HG02970 (cell line): ENCODE measurements around the gene MEIS3.
"Not testable (repeated sequence)": the region's sequence is repeated elsewhere in the genome, so short reads cannot be mapped to it uniquely, and the experiment has no call there.

ENCODE experiments used
- ATAC-seq: cut with Tn5 transposase; IDR thresholded peaks from one replicate; pipeline ENCODE4 v1.9.1; 2021; ENCODE audit warnings: mild to moderate bottlenecking, moderate library complexity, moderate number of reproducible peaks; ENCODE audit not compliant: unreplicated experiment, low FRiP score

Gene MEIS3

DNA sequence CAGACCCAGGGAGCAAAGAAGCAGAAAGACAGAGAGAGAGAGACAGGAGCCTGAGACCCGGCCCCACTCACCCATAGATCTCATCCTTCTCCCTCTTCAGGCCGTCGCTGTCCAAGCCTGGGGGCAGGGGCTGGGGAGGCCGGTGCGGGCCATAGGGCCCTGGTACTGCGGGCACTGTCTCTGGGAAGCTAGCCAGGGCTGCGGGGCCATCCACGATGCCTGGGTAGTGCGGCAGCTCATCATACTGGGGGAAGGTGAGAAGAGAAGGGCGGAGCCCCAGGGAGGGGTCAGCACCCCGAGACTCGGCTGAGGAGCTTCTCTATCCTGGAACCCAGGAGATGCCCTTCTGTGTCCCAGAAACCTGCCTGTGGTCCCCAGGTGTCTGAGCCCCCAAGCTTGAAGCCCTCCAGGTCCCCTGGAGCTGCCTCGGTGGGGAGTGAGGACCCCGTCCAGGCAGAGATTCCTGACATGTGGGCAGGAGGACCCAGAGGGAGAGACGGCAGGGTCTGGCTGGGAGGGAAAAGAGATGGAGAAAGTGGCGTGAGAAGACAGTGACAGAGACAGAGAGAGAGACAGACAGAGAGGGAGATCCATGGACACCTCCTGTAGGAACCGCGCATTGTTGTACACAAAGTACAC, 2.1 kb downstream of the MEIS3 start:
- no peak for ATAC-seq

DNA sequence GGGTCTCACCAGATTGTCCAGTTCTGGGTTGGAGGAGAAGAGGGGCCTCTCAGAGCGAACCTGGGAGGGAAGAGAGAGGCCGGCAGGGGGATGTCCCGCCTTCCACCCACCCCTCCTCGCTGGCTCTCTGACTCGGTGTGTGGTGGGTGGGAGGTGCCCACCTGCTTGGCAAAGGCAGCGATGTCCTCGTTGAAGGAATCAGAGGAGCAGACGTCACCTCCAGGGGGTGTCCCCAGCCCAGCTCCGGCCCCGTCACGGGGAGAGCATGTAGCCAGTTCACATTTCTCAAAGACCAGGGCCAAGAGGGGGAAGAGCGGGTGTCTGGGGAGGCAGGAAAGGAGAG, 2.7 kb downstream of the MEIS3 start:
- ATAC-seq: no peak

DNA sequence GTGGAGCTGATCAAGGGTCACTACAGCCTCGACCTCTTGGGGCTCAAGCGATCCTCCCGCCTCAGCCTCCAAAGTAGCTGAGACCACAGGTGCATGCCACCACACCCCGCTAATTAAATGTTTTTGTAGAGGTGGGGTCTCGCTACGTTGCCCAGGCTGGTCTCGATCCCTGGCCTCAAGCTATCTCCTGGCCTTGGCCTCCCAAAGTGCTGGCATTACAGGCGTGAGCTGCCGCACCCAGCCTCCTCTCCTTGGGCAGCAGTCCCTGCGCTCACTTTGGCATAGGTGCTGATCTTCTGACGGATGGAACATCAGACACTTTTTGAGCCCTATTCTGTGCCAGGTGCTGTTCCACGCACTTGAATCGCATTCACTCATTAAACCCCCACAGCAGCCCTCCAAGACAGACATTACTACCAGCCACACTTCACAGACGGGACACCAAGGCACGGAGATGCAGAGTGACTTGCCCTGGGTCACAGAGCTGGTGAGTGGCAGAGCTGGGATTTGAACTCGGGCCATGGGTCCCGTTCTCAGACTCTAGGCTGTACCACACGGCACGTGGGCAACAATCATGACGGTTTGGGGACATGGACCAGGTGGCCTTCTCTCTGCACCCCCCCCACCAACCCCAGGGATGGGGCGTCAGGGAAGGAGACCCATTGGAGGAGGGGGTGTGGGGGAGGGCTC, 3.2 kb downstream of the MEIS3 start:
- no peak for ATAC-seq

DNA sequence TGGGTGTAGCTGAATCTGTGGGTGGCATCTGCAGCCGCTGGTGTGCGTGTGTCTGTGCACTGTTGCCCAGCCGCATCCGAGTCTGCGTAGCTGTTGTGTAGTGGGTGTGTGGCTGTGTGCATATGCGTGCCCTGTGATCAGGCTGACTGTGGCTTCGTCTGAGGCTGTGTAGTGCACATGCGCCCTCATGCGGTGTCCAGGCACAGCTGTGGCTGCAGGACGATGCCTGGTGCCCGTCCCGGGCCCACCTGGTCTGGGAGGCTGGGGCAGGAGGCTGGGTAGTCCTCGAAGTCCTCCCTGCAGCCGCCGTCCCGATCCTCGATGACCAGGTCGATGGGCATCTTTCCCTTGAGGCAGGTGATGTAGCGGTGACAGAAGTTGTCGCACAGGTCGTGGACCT, 4.9 kb downstream of the MEIS3 start:
- ATAC-seq: no peak

DNA sequence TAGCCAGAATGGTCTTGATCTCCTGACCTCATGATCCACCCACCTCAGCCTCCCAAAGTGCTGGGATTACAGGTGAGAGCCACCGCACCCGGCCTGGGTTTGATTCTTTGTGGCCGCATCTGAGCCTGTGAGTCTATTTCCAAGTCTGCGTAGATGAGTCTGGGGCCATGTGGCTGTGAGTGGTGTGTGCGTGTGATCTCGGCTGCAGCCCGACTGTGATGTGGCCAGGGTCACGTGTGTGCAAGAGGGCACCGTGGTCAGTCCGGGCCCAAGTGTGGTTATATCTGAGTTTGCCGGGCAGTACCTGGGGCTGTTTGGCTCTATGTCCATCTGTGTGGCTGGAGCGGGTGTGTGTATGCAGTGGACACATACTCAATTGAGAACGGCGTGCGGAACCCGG, 5.4 kb downstream of the MEIS3 start:
- ATAC-seq: no peak

DNA sequence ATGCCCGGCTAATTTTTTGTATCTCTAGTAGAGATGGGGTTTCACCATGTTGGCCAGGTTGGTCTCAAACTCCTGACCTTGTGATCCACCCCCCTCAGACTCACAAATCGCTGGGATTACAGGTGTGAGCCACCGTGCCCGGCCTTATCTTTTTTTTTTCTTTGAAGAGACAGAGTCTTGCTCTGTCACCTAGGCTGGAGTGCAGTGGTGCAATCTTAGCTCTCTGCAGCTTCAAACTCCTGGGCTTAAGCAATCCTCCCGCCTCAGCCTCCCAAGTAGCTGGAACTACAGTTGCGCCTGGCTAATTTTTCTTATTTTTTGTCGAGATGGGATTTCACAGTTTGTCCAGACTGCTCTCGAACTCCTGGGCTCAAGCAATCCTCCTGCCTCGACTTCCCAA, 7.6 kb downstream of the MEIS3 start:
- ATAC-seq: not testable (repeated sequence)

DNA sequence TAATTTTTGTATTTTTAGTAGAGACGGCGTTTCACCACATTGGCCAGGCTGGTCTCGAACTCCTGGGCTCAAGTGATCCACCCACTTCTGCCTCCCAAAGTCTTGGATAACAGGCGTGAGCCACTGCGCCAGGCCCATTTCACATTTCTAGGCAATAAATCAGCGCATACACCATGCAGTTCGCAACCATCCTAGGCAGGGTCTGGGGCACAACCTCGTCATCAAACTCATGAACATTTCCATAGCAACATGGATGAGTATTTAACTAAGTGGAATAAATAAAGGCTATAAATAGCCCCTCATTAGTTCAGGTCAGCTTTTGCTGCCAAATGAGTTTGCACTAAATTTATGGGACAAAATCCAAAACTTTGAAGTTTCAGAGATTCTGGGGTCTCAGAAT, 8.2 kb downstream of the MEIS3 start:
- ATAC-seq: no peak

DNA sequence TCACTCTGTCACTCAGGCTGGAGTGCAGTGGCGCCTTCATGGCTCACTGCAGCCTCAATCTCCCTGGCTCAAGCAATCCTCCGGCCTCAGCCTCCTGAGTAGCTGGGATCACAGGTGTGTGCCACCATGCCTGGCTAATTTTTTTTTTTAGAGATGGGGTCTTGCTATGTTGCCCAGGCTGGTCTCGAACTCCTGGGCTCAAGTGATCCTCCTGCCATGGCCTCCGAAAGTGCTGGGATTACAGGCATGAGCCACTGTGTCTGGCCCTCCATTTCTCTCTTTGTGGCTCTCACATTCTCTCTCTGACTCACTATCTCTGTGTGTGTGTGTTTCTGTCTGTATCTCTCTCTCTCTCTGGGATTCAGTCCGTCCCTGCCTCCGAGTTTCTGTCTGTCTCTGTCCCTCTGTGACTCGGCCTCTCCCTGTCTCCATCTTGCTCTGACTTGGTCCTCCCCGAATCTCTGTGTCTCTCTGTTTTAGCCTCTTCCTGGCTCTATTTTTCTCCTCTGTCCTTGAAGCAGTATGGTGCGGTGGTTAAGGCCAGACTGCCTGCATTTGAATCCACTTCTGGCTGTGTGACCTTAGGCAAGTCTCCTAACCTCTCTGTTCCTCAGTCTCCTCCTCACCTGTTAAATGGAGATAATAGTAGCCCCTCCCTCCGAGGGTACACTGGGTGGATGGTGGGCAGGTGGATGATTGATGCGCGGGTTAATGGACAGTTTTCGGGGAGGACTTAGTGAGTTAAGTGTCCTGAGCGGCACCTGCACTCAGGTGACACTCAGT, 11.0 kb downstream of the MEIS3 start:
- no peak for ATAC-seq

DNA sequence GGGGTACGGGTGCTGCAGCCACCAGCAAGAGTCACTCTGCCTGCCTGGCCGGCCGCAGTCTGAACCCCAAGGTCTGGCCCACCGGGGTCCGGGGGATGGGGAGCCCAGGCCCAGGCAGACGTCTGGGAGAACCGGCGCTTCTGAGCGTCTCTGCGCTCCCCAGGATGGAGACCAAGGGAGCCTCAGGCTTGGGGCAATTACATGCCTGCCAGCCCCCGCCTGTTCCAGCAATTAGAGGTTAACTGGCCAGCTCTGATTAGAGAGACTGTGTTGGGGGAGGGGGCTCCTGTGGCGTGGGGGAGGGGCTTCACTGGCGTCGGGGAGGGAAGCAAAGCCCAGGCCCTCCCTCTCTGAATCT, 11.9 kb downstream of the MEIS3 start:
- ATAC-seq: no peak

DNA sequence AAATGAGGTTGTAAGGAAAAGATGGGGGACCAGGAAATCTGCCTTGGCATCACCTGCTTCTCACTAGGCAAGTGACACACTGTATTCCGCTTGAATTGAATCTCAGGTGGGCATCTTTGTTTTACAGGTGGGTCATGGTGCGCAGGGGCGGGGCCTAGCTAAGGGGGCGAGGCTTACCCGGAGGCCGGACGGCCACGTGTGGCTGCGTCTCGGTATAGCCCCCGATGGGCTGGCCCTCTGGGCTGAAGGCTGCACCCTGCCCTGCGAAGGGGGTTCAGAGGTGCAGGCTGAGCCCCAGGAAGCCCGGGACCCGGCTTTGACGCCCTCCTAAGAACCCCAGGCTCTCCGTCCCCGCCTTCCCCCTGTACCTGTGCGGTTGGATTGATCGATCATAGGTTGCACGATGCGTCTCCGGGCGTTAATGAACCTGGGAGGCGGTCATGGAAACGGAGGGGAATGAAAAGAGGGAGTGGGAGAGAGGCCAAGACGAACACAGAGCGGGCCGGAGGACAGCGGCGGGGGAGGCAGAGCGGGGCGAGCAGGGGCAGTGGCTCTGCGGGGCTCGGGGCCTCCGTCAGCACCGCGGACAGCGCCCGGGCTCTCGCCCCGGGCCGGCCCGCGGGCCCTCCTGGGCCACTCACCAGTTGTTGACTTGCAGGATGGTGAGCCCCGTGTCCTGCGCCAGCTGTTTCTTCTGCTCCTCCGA, 12.5 kb downstream of the MEIS3 start:
- no peak for ATAC-seq

DNA sequence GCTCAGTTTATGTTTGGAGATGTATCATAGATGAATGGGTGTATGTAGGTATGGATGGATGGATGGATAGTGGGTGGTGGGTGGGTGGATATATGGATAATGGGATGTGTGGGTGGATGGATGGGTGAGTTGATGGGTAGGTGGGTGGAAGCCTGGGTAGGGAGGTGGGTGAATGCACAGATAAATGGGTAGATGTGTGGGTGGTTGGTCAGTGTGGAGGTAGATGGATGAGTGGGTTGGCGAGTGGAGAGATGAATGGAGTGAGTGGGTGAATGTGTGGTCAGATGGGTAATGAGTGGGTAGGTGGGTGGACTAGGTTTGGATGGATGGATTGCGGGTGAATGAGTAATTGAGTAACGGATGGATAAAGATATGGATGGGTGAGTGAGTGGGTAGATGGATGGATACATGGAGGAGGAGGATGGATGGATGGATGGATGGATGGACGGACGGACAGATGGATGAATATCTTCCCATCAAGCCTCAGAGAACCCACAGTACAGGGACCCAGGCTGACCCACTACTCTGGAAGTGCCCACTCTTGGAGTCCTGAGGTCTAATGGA, 13.4 kb downstream of the MEIS3 start:
- ATAC-seq: no peak

DNA sequence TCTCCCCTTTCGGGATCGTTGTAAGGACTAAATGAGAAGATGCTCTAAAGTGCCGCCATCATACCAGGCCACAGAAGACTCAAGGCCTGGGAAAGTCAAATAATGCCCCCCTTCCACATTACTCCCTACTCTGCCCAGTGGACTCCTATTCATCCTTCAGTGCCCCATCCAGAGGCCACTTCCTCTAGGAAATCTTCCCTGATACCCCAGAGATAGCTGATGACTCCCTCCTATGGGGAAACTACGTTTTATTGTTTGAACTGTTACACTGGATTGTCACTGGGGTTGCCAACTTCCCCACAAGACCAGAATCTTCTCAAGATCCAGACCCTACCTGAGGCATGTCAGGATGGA, 14.2 kb downstream of the MEIS3 start:
- ATAC-seq: no peak

DNA sequence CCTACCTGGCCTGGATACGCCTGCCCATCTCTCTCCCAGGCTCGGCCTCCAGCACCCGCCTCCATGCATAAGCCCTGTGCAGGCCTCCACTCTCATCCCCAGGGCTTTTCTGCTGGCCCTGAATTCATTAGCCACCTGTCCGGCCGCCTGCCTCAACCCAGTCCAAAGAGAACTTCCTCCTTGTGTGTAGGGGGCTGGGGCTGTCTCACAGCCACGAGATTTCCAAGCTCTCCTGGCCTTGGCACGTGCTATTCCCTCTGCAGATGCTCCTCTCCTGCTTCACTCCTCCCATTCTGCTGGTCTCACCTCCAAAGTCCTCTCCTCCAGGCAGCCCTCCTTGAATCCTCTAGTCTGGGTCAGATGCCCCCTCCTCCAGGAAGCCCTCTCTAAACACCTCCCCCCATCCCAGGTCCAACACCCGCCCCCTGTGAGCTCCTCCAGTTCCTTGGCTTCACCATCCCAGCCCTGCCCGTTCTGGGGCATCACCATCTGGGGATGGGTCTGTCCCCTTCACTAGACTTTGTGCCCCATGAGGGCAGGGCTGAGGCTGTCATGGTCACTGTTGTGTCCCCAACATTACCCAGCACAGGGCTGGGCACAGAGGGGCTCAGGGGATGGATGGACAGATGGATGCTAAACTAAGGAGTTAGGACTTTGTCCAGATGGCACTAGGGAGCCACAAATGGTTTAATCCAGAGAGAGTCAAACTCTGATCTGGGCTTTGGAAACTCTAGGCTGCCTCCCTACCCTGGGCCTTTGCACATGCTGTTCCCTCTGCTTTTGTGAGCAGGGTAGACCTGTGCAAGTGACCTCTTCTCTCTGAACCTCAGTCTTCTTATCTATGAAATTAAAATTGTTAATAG, 14.8 kb downstream of the MEIS3 start:
- no peak for ATAC-seq

DNA sequence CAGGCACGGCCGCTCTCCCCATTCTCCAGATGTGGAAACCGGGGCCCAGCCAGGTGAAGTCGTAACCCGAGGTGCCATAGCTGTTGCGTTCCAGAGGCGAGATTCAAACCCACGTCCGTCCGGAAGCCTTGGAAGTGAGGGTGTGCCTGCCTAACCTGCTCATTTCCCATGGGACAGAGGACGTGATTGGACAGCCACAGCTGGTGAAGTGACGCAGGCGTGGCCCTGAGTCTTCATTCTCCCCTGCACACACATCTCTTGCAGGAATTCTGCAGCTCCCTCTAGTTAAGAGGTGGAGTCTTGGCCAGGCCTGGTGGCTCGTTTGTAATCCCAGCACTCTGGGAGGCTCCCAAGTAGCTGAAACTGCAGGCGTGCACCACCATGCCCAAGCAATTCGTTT, 16.8 kb downstream of the MEIS3 start:
- no peak for ATAC-seq

DNA sequence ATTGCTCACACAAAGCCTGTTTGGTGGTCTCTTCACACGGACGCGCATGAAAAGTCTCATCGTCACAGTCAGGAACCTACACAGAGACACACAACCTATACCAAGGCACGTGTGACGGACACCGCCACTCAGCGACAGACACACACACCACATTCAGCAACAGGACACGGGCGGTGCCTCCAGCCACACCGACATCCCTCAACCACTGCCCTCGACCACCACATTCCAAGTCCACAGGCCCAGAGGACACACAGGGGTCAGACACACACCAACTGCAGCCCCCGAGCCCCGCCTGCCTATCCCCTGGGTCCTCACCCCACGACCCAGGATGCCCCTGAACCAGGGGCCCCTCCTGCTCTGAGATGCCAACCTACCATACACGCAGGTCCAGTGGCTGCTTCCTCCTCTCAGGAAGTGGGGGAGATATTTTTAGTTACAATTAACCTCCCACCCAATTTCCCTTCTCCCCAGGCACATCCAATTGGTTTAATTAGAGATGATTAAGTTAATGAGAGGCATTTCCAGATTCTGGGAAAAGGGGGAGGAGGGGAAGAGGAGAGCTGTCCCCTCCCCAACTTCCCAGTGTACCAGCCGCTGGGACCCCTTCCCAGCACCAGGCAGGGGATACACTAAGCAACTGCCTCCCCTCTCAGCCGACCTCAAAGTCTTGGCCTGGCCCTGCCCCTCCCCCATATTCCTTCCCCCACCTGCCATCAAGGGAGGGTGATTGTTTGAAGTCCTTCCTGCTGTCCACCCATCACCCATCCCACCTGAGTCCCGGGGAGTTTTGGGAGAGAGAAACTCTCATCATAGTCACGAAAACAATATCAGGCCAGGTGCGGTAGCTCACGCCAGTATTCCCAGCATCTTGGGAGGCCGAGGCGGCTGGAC, 20.4 kb downstream of the MEIS3 start:
- ATAC-seq: no peak

DNA sequence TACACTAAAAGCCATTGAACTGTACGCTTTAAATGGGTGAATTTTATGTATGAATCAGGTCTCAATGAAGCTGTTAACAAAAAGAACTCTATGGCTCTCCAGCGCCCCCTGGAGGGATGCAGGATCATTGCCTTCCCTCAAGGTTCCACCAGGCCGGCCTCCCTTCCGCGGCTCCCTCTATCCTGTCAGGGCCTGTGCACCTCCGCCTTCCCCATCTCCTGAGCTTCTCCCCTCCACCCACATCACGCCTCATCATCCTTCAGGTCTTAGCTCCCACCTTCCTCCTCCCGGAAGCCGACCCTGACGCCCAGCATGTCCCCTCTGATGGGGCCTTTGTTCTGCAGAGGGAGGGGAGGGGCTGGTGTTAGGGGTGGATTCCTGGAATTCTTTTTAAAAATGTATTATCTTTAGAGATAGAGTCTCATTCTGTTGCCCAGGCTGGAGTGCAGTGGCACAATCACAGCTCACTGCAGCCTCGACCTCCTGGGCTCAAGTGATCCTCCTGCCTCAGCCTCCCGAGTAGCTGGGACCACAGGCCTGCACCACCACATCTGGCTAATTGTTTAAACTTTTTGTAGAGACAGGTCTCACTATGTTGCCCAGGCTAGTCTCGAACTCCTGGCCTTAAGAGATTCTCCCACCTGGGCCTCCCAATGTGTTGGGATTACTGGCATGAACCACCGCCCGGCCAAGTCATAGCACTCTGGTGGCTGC, 27.7 kb downstream of the MEIS3 start:
- no peak for ATAC-seq

DNA sequence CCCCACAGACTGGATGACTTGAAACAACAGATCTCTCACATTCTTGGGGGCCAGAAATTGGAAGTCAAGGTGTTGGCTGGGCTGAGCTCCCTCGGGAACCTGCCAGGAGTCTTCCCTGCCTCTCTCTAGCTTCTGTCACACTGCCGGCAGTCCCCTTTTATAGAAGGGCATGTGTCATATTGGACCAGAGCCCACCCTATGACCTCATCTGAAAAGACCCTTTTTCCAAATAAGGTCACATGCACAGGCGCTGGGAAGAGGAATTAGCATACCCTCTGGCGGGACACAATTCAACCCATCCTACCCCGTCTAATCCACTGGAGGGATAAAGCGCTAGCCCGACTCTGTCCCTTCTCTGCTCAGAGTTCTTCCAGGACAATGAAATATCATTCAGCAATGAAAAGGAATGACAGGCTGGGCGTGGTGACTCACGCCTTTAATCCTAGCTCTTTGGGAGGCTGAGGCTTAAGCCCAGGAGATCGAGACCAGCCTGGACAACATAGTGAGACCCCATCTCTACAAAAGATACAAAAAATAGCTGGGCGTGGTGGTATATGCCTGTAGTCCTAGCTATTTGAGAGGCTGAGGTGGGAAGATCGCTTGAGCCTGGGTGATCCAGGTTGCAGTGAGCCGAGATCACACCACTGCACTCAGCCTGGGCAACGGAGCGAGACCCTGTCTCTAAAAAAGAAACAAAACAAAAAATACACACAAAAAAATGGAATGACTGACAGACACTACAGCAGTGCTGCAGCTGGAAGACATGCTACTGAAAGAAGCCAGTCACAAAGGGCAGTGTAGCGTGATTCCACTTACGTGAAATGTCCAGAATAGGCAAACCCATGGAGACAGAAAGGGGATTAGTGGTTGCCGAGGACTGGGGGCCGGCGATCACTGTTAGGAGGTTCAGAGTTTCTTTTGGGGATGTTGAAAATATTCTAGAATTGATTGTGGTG, 28.5 kb downstream of the MEIS3 start:
- no peak for ATAC-seq
